NB4 (cell line): ENCODE results near the gene RASSF5.

Experiments used
- DNase-seq: peaks from one replicate; pipeline ENCODE4 v3.0.0; 2010; ENCODE audit warnings: low read depth
- H3K4me3 ChIP-seq: one replicate; pipeline ENCODE4 v1.5.1; 2011; ENCODE audit warnings: mild to moderate bottlenecking, low read depth, low read length, moderate library complexity
- CTCF ChIP-seq: IDR thresholded peaks from one replicate; pipeline ENCODE4 v1.5.1; 2012; ENCODE audit warnings: low read depth, low read length
- MAX ChIP-seq: IDR thresholded peaks from 2 replicates; pipeline ENCODE4 v1.6.1; 2011; ENCODE audit warnings: low read depth, low read length
- MYC ChIP-seq: IDR thresholded peaks from 2 replicates; pipeline ENCODE4 v1.6.1; 2011; ENCODE audit warnings: low read depth, low read length
- POLR2A ChIP-seq: IDR thresholded peaks from 2 replicates; pipeline ENCODE4 v1.6.1; 2011; ENCODE audit warnings: mild to moderate bottlenecking; ENCODE audit not compliant: insufficient read length; ENCODE audit errors: extremely low read depth

RASSF5 gene

GRCh38 chr1:206486995-206487788 lies 20.1 kb upstream of the RASSF5 start:
- no peak for TF ChIP-seq CTCF
- no peak for TF ChIP-seq POLR2A
- TF ChIP-seq MAX = no peak
- TF ChIP-seq MYC = no peak
- no peak overlapping the region for H3K4me3 ChIP-seq
- DNase-seq = no peak

- DNase-seq = no peak
- TF ChIP-seq POLR2A = no peak
- TF ChIP-seq MAX = no peak
- TF ChIP-seq MYC = no peak
- TF ChIP-seq CTCF = no peak
These were observed 19.4 kb upstream of the RASSF5 start for GRCh38 chr1:206487970-206488369.

GRCh38 chr1:206488466-206488865 lies 18.9 kb upstream of the RASSF5 start:
- DNase-seq = peak; percentile 38
- no peak overlapping the region for H3K4me3 ChIP-seq
- TF ChIP-seq MAX = no peak
- TF ChIP-seq MYC = no peak
- TF ChIP-seq POLR2A = no peak
- no peak for TF ChIP-seq CTCF

More at GRCh38 chr1:206487970-206488369, 19.4 kb upstream of the RASSF5 start:
- no peak overlapping the region for H3K4me3 ChIP-seq

GRCh38 chr1:206489980-206490770 lies 17.2 kb upstream of the RASSF5 start:
- peak; percentile 91 for TF ChIP-seq CTCF
- TF ChIP-seq MYC = no peak
- DNase-seq = peak; percentile 76
- H3K4me3 ChIP-seq = no peak overlapping the region

GRCh38 chr1:206490771-206491405 lies 16.4 kb upstream of the RASSF5 start:
- TF ChIP-seq MYC = no peak
- no peak for TF ChIP-seq CTCF
- no peak for TF ChIP-seq MAX
- no peak for DNase-seq
- no peak overlapping the region for H3K4me3 ChIP-seq
